ENCODE results near the gene RUSF1.
"Not testable (repeated sequence)": the region's sequence is repeated elsewhere in the genome, so short reads cannot be mapped to it uniquely, and the experiment has no call there.

RUSF1 gene

GRCh38 chr16:31517800-31518402, 9.7 kb upstream of the RUSF1 start:
- in situ Hi-C loops (cut with MboI; ENCODE audit: low sequenced_read_pairs), result no loop called here

DNA sequence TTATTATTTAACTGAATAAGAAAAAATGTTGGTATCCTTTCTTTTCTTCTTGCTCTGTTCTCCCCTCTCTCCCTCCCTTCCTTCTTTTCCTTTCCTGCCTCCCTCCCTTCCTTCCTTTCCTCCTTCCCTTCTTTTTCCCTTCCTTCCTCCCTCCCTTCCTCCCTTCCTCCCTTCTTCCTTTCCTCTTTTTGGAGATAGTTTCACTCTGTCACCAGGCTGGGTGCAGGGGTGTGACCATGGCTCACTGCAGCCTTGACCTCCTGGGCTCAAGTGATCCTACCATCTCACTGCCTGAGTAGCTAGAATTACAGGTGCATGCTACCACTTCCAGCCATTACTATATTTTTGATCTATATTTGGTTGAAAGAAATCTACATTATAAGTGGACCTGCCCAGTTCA, 5.7 kb upstream of the RUSF1 start:
- in situ Hi-C loops (cut with MboI; ENCODE audit: low sequenced_read_pairs), result no loop called here

DNA sequence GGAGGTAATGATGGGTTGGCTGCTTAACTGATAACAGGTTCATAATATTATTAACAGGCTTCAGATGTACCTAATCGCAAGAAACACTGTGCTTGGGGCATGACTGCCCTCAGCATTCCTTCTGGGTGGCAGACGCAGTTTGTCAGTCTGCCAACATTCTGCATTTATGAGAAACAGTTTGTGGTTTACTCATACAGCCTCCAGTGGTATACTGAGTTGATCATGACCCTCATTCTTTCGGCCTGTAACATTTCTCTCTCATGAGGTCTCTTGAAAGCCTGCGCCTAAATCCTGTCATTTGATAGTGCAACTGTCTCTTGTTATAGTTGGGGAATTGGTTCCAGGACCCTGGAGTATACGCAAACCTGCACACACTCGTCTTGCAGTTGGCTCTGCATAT, 4.9 kb upstream of the RUSF1 start:
- in situ Hi-C loops (cut with MboI; ENCODE audit: low sequenced_read_pairs), result no loop called here

DNA sequence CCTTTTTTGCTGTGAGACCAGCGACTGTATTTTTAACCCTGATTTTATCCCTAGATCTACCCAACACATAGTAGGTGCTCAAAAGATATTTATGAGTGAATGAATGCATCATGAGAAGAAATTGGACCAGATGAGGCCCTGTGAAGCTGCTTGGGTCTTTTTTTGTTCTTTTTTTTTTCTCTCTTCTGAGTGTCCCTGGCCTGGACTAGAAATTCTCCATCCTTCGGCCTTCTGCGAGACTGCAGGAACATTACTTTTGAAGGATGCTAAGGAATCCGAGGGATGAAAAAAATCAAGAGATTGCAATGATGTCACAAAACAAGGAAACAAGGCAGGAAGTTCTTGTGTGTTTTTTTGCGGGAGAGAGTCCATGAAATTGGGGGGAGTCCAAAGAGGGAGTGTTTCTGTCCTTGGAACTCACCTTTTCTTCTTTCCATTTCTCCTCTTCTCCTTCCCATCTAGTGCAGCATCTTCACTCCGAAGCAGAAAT, 560 bp upstream of the RUSF1 start:
- in situ Hi-C loops (cut with MboI; ENCODE audit: low sequenced_read_pairs), result no loop called here

DNA sequence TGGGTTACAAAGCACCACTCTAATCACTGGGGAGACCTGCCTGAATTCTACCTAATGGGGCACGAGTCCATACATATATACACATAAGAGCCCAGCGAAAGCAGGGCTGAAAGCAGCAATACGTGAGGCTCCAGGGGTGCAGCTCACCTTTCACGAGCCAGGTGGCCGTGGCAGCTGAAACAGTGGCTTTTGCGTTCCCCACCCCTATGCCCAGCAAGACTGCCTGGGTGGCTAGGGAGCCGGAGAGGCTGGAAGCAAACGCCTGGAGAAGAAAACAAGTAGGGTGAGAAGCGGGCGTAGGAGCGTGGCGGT, 618 bp downstream of the RUSF1 start:
- in situ Hi-C loops (cut with MboI; ENCODE audit: low sequenced_read_pairs), result no loop called here

DNA sequence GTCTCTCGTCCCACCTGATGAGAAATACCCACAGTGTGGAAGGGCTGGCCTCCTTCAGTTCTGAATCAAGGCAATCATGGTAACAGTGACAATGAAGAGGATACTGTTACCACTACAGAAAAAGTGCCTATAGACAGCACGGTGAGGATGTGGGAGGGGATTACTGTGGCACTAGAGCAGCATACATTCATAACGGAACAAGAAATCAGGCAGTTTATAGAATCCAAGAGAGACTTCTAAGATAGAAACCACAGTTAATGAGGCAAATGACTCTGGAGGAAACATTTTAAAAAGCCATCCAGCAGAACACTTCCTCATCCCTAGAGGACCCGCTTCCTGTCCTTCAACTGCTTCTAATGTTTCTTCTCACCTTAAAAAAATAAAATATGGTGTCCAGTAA, 2.7 kb downstream of the RUSF1 start:
- in situ Hi-C loops (cut with MboI; ENCODE audit: low sequenced_read_pairs), result no loop called here

DNA sequence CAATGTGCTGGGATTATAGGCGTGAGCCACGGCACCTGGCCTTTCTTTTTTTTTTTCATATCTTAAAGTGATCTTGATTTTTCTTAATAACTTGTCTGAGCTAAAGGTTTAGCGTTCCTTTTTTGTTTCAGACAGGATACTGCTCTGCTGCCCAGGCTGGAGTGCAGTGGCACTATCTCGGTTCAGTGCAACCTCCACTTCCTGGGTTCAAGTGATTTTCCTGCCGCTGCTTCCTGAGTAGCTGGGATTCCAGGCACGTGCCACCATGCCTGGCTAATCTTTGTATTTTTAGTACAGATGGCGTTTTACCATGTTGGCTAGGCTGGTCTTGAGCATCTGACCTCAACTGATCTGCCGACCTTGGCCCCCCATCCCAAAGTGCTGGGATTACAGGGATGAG, 4.0 kb downstream of the RUSF1 start:
- in situ Hi-C loops (cut with MboI; ENCODE audit: low sequenced_read_pairs), result no loop called here

DNA sequence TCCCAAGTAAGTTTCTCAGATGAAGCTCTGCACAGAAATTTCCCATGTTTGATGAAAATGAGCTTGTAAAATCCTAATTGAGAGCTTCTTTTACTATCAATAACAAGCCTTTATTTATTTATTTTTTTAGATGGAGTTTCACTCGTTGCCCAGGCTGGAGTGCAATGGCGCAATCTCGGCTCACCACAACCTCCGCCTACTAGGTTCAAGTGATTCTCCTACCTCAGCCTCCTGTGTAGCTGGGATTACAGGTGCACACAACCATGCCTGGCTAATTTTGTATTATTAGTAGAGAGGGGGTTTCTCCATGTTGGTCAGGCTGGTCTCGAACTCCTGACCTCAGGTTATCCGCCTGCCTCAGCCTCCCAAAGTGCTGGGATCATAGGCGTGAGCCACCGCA, 4.6 kb downstream of the RUSF1 start:
- in situ Hi-C loops (cut with MboI; ENCODE audit: low sequenced_read_pairs), result not testable (repeated sequence)

DNA sequence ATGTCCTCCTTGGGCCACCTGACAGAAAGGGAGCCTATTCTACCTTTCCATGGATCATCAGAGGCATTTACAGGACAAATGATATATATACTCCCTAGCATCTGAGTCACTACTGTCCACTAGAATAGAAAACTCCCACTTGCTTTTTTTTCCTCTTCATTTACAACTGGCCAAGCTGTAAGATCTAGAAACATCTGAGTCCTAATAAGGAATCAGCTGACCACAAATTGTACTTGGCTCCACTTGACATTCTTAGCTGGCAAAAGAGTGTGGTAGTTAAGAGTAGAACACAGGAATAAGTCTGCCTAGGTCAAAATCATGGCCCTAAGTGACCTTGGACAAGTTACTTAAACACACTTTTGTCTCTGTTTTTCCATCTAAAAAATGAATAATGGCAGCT, 5.2 kb downstream of the RUSF1 start:
- in situ Hi-C loops (cut with MboI; ENCODE audit: low sequenced_read_pairs), result no loop called here

GRCh38 chr16:31501966-31502348, 6.2 kb downstream of the RUSF1 start:
- in situ Hi-C loops (cut with MboI; ENCODE audit: low sequenced_read_pairs), result no loop called here

DNA sequence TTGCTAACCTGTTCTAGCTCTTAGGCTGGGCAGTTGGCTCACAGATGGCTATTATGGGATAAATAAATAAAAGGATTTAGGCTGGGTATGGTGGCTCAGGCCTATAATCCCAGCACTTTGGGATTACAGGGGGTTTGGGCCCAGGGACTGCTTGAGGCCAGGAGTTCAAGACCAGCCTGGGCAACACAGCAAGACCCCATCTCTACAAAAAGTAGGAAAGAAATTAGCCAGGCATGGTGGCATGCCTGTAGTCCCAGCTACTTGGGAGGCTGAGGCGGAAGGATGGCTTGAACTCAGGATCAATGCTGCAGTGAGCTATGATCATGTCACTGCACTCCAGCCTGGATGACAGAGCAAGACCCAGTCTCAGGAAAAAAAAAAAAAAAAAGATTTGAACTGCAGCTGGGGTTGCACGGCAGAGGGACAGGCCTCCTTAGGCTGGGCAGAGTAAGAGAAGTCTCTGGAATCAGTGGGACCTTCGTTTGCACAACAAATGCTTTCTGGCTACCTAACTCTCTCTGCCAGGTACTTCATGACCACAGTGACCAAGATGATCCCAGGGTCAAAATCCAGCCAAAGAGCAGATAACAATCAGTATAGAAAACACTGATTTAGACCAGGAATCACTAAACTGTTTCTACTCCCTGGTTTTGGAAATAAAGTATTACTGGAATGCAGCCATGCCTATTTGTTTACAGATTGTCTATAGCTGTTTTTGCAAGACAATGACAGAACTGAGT, 6.8 kb downstream of the RUSF1 start:
- in situ Hi-C loops (cut with MboI; ENCODE audit: low sequenced_read_pairs), result no loop called here

DNA sequence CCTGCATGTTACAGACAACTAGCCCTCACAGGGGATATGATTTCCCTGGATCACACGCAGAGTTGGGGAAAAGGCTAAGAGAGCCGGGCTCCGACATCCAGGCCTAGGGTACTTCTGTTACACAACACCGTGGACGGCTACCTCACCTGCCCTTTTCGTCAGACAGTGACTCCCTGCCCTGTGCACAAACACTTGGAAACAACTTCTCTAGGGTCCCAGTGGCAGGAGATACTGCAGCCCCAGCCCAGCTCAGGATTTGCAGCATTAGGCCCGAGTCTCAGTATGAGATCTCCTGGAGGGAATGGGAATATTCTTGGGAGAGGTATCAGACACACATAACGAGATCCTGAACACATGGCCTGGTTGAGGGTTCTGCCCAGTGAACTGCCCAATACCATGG, 8.3 kb downstream of the RUSF1 start:
- in situ Hi-C loops (cut with MboI; ENCODE audit: low sequenced_read_pairs), result no loop called here

DNA sequence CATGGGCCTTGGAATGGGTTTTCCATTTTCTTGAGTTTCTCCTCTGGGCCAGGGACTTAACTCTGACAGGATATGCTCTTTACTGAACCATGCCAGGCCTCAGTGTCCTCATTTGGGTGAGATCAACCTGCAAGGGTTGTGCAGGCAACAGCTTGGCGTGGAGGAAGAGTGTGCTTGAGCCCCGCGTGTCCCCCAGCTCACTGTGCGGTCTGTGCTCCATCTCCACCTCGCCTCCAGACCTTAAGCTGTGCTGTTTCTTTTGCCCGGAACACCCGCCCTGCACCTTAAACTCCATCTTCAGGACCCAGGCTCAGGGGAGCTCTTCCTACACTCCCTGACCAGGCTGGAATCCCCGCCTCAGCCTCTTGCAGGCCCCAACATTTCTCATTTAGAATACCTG, 9.7 kb downstream of the RUSF1 start:
- in situ Hi-C loops (cut with MboI; ENCODE audit: low sequenced_read_pairs), result no loop called here

GRCh38 chr16:31496670-31497069, 11.5 kb downstream of the RUSF1 start:
- in situ Hi-C loops (cut with MboI; ENCODE audit: low sequenced_read_pairs), result no loop called here

DNA sequence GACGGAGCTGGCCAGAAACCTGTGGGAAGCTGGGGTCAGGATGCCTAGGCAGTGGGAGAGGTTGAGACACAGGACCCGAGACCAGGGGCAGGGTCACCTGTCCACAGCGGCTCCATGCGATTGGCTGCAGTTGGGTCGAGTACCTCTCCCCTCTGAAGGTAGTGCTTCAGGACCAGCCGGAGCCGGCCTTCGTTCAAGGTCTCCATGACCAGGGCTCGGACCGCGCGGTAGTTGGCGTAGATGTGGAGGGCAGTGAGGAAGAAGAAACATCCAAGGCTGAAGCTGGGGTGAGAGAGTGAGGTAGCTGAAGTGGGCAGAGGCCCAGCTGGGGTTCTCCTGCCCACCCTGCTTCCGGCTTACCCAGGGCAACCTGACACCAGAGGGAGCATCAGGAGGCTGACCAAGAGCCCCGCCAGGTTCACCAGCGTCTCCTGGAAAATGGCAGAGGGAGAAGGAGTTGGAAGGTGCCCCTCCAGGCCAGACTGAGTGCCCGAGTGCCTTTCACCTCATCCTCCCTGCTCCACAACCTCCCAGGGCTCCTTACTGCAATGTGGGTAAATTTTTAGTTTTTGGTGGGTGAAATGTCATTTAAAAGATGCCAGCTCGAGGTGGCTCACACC, 14.6 kb downstream of the RUSF1 start:
- in situ Hi-C loops (cut with MboI; ENCODE audit: low sequenced_read_pairs), result no loop called here

- in situ Hi-C loops (cut with MboI; ENCODE audit: low sequenced_read_pairs), result no loop called here
Observed at GRCh38 chr16:31491778-31492418, 16.3 kb downstream of the RUSF1 start.

DNA sequence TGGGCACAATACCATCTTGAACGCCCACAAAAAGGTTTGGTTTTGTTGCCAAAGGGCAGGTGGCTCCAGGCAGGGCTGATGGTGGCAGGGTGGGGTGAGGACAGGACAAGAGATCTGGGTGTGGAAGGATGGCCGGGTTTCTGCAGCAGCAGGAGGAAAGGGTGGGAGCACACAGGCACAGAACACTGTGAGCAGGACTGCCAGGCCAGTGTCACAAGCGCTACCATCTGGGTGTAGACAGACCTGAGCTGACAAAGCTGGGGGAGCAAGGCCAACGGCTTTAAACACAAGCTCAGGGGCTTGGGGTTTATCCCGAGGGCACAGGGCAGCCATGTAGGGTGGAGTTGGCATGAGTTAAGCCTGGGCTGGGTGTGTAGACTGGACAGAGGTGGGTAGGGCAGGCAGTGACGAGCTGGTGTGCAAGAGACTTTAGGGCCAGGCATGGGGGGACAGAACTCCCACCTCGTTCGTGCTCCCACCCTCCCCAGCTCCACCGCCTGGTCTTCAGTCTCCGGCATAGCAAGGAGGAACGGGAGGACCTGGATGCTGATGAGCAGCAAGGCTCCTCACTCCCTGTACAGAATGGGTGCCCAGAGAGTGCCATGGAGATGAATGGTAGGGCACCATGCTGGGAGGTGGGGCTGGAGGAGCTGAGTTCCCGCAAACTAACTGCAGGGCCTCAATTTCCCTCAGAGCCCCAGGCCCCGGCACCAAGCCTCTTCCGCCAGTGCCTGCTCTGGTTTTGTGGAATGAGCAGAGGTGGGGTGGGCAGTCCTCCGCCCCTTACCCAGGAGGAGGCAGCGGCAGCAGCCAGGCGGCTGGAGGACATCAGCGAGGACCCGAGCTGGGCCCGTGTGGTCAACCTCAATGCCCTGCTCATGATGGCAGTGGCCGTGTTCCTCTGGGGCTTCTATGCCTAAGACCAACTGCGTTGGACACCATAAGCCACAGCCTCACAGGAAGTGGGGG, 18.3 kb downstream of the RUSF1 start:
- in situ Hi-C loops (cut with MboI; ENCODE audit: low sequenced_read_pairs), result no loop called here

DNA sequence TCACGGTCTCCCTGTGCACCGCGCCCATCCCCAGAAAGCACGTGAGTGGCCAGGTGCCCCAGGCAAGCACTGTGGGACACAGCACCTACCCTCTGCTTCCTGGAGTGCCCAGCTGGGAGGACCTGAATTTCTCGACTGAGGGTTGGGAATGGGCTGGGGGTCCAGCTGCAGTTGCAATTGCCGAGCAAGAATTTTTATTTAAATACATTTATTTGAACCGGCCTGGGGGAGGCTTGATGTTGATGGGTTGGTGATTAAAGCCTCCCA, 19.0 kb downstream of the RUSF1 start:
- in situ Hi-C loops (cut with MboI; ENCODE audit: low sequenced_read_pairs), result no loop called here

GRCh38 chr16:31488468-31489297, 19.5 kb downstream of the RUSF1 start:
- in situ Hi-C loops (cut with MboI; ENCODE audit: low sequenced_read_pairs), result no loop called here

DNA sequence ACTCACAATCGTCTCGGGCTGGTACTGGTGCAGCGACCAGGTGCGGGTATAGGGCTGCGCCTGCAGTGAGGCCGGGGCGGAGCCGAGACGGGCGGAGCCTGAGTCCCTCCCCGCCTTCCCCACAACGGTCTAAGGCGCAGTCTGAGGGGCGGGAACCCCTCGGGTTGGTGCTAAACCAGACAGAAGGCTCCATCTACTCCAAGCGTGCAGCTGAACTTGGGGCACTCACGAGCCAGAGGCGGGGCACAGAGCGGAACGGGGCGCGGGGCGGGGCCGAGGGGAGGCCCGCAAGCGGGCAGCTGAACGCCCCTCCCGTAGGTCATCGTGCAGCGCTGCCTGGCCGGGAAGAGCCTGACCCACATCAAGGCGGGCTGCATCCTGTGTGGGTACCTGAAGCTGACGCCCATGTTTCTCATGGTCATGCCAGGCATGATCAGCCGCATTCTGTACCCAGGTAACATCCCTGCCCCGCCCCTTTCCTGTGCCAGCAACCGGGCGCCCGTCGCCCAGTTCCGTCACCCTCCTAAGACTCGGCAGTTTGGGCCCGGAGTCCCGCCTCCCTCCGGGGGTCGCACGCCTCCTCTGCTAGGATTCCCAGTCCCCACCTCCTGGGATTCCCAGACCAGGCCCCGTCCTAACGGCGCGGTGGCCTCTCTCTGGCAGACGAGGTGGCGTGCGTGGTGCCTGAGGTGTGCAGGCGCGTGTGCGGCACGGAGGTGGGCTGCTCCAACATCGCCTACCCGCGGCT, 20.3 kb downstream of the RUSF1 start:
- in situ Hi-C loops (cut with MboI; ENCODE audit: low sequenced_read_pairs), result no loop called here
